SU-DHL-6 (cell line): ENCODE results near the gene PTH1R.

ENCODE experiments used
- CTCF ChIP-seq: fragments of 200-600 bp; sonication (generic); IDR thresholded peaks from one replicate; pipeline ENCODE4 v1.5.1; 2017; ENCODE audit warnings: antibody characterized with exemption, mild to moderate bottlenecking, low read length, moderate library complexity; ENCODE audit not compliant: insufficient read depth, poor library complexity, severe bottlenecking
- EZH2phosphoT487 ChIP-seq: fragments of 200-600 bp; sonication (generic), shearing (Covaris generic); conservative IDR thresholded peaks from 2 replicates; pipeline ENCODE4 v1.6.1; 2018; ENCODE audit warnings: mild to moderate bottlenecking, antibody characterized with exemption, low read length, moderate library complexity, mixed read lengths

GRCh38 chr3:46859001-46859710 is 18.4 kb upstream of the PTH1R start:
- TF ChIP-seq CTCF (no peak), EZH2phosphoT487 (no peak)
